ENCODE results near the gene CPT1B. TPM values are rescaled to one million over a fixed set of nuclear protein-coding genes. Genes with fewer than 3 reads are reported as not detected.

Gene CPT1B
- total RNA-seq, 2 experiments from 2014 or later, result 42.9 to 43.7 TPM

DNA sequence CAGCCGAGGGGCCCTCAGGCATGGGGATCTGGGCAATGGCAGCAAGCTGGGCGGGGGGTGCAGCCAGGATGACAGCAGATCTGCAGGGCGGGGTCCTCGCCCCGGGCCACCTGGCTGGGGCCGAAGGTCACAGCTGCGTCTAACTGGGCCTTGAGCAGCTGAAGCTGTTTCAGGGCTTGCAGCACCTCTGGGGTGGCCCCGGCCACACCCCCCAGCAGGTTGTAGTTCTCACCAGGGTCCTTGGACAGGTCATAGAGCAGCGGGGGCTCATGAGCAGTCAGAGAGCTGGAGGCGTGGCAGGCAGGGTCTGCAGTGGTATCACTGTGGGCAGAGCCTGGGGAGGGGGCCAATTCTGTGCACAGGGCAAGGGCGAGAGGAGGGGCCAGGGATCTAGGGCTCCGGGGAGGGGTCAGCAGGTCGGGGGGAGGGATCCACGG lies 46.9 kb upstream of the CPT1B start:
- Mint-ChIP-seq H3K27ac (no peak overlapping the region), H3K4me1 (ENCODE audit: low read depth) (peaks cover 46% of the 10 kb centered on the region), H3K9me3 (no peaks in the 10 kb centered on the region), H3K4me3 (no peak overlapping the region), H3K27me3 (no peaks in the 10 kb centered on the region), H3K36me3 (ENCODE audit: low read depth) (peaks cover 2% of the 10 kb centered on the region)
- TF ChIP-seq, protein P1, sequence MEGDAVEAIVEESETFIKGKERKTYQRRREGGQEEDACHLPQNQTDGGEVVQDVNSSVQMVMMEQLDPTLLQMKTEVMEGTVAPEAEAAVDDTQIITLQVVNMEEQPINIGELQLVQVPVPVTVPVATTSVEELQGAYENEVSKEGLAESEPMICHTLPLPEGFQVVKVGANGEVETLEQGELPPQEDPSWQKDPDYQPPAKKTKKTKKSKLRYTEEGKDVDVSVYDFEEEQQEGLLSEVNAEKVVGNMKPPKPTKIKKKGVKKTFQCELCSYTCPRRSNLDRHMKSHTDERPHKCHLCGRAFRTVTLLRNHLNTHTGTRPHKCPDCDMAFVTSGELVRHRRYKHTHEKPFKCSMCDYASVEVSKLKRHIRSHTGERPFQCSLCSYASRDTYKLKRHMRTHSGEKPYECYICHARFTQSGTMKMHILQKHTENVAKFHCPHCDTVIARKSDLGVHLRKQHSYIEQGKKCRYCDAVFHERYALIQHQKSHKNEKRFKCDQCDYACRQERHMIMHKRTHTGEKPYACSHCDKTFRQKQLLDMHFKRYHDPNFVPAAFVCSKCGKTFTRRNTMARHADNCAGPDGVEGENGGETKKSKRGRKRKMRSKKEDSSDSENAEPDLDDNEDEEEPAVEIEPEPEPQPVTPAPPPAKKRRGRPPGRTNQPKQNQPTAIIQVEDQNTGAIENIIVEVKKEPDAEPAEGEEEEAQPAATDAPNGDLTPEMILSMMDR (IDR thresholded peaks at IDR 0.05), result no peak
- CTCF ChIA-PET, result interaction anchor here (1.1 kb wide), 1 partner anchor 44 kb away, joined by 3 read pairs; no protein-coding TSS in a partner anchor
- ATAC-seq, result no peak
- intact Hi-C loops (cut with micrococcal nuclease), result no loop called here
- no peak for DNase-seq
- POLR2A ChIA-PET, result interaction anchor here (1.1 kb wide), 1 partner anchor 85 kb away, joined by 4 read pairs; no protein-coding TSS in a partner anchor

DNA sequence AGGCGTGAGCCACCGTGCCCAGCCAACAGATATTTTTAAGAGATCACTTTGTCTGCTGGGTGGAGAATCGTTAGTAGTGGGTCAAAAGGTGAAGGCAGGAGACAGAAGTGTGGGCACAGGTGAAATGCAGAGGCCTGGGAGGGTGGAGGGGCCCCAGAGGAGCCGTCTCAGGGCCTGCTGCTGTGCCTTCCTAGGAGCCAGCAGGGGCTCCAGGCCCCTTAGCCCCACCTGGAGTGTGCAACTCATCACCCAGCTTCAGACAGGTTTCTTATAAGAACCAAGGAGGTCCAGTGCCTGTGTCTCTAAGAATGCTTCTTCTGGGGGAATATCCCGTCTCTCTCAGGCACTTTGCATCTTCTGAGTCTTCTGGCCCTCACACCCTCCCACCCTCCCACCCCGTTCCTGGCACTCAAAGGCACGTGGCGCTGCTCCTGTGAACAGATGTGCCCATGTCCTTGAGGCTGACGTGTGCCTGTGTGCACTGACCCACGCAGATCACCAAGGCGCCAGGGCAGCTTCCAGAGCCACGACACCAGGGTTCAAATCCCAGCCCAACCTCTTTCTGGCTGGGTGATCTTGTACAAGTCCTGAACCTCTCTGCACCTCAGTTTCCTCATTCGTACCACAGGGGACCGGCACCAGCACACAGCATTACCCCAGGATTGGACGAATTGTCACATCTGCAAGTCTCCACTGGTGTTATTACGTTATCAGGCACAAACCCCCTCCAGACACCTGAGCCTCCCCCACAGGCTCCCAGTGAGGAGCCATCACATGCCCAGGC lies 46.3 kb upstream of the CPT1B start:
- DNase-seq, result no peak
- Mint-ChIP-seq H3K9me3 (no peaks in the 10 kb centered on the region), H3K27ac (peak overlapping the region; percentile 52), H3K4me1 (ENCODE audit: low read depth) (peaks cover 46% of the 10 kb centered on the region), H3K36me3 (ENCODE audit: low read depth) (peaks cover 2% of the 10 kb centered on the region), H3K27me3 (no peaks in the 10 kb centered on the region), H3K4me3 (no peak overlapping the region)
- ChIA-PET POLR2A (interaction anchor here (0.8 to 1.1 kb wide), 2 partner anchors 85 to 99 kb away, joined by 4 read pairs; partner anchors contain the start of gene SCO2), CTCF (no interaction called here)
- TF ChIP-seq, protein P1 (IDR thresholded peaks at IDR 0.05), result no peak
- ATAC-seq, result no peak
- intact Hi-C loops (cut with micrococcal nuclease), result no loop called here

DNA sequence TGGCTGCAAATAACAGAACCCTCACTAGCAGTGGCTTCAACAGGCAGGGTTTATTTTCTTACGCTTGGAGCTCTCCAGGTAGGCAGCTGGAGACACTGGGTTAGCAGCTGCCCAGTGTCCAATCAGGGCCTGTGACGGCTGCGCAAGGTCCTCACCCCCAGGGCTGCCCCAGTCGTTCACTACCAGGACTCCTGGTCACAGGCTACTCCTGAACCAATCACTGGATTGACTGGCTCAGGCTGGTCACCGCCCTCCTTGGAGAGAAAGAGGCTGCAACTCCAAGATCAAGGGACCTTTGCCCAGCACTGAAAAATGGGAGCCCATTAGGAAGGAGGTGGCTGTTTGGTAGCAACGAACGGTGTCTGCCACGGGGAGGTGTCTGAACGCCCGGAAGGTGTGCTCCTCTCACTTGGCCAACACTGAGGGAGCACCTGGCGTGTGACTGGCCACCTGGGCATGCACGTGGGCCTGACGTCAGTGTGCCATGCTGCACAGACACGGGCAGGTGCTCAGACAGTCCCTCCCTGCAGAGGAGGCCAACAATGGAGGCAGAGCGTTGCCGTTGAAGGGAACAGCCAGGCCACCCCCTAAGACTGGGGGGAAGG lies 44.6 kb upstream of the CPT1B start:
- intact Hi-C loops (cut with micrococcal nuclease), result no loop called here
- ATAC-seq, result no peak
- Mint-ChIP-seq H3K4me1 (ENCODE audit: low read depth) (peaks cover 40% of the 10 kb centered on the region), H3K4me3 (peak overlapping the region; percentile 84), H3K27me3 (no peaks in the 10 kb centered on the region), H3K36me3 (ENCODE audit: low read depth) (peaks cover 2% of the 10 kb centered on the region), H3K27ac (peak overlapping the region; percentile 99), H3K9me3 (no peaks in the 10 kb centered on the region)
- TF ChIP-seq, protein P1 (IDR thresholded peaks at IDR 0.05), result no peak
- ChIA-PET POLR2A (interaction anchor here (1.6 to 3.3 kb wide), 4 partner anchors 41 to 97 kb away, joined by 5 to 34 read pairs (median 22); partner anchors contain the start of genes CHKB and SCO2), CTCF (interaction anchor here (2.2 to 4.6 kb wide), 2 partner anchors 91 to 97 kb away, joined by 7 to 67 read pairs; partner anchors contain the start of gene SCO2)
- no peak for DNase-seq

DNA sequence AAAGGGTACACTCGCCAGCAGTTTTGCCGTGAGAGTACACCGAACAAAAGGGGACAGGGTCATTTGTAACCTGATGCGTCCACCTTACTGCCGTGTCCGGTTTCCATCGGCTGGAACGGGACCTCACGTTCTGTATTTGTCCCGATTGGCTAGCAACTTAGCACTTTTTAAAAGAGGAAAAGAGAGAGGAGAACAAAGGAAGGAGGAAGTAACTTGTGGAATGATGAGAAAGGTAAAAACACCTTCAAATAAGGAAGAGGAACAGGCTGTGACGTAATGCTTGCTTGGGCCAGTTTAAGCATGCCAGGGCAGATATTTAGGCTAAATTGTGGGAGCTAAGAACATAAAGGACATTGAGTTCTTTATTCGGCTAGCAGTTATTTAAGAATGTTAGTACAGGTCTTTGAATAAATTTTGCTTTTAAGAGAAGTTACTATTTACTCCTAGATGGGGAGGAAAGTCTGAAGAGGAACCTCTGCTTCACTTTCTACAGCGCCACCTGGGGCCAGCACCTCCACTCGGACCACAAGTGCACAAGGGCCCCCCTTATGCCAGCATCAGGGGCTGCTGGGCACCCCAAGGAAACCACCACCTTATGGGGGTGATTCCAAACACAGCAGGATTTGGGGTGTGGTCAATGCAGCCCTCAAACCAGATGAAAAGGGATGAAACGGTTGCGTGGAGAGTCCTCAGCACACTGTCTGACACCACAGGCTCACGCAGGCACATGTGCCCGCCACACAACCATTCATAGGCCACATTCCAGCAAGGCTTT lies 43.9 kb upstream of the CPT1B start:
- ATAC-seq (no peak), DNase-seq (peak; percentile 71)
- H3K9me3 Mint-ChIP-seq, result no peaks in the 10 kb centered on the region
- TF ChIP-seq, protein P1 (IDR thresholded peaks at IDR 0.05), result peak; percentile 44
- intact Hi-C loops (cut with micrococcal nuclease), result loop anchor here (2.0 kb wide), 1 partner anchor 83 kb away; no protein-coding TSS in a partner anchor
- POLR2A ChIA-PET, result interaction anchor here (0.9 to 3.3 kb wide), 16 partner anchors 8 to 155 kb away, joined by 3 to 34 read pairs (median 6); partner anchors contain the start of genes CHKB, KLHDC7B, LMF2 and NCAPH2
- H3K27me3 Mint-ChIP-seq, result no peaks in the 10 kb centered on the region
- peaks cover 2% of the 10 kb centered on the region for H3K36me3 Mint-ChIP-seq (ENCODE audit: low read depth)
- H3K4me1 Mint-ChIP-seq (ENCODE audit: low read depth), result peaks cover 40% of the 10 kb centered on the region
- peak overlapping the region; percentile 84 for H3K4me3 Mint-ChIP-seq
- CTCF ChIA-PET, result interaction anchor here (1.2 to 4.6 kb wide), 16 partner anchors 10 to 371 kb away, joined by 3 to 67 read pairs (median 7); partner anchors contain the start of genes HDAC10, SCO2, SYCE3 and TYMP
- H3K27ac Mint-ChIP-seq, result peak overlapping the region; percentile 99

Measured in activated CD8-positive, alpha-beta T cell treated with anti-CD3 and anti-CD28 coated beads for 36 hours (primary cell).